Breast epithelium (tissue), 4 donors: ENCODE data around the gene GBP7. TPM values are rescaled to one million over a fixed set of nuclear protein-coding genes. Genes with fewer than 3 reads are reported as not detected.
A peak's percentile ranks its signal among the peaks of the same experiment; 100 is the strongest.

Experiments
- DNase-seq, 2 donors: peaks; one replicate each; pipeline ENCODE4 v3.0.0-alpha.2; 2019; ENCODE audit warnings: low spot score in 2 of 2
- H3K27ac ChIP-seq, 2 donors: fragments of 200-600 bp; sonication (generic) in 1 of 2; one replicate each; pipeline ENCODE4 v1.5.1; 2016 to 2019; ENCODE audit warnings: mild to moderate bottlenecking in 1 of 2
- H3K27me3 ChIP-seq, 2 donors: fragments of 200-600 bp; sonication (generic) in 1 of 2; one replicate each; pipeline versions ENCODE4 v1.5.1 to v1.6.0; 2017 to 2019; ENCODE audit warnings: control low read depth in 1 of 2, mild to moderate bottlenecking in 1 of 2
- H3K36me3 ChIP-seq: fragments of 200-600 bp; one replicate; pipeline ENCODE4 v1.5.1; 2019
- H3K4me1 ChIP-seq, 2 donors: fragments of 200-600 bp; sonication (generic); one replicate each; pipeline ENCODE4 v1.5.1; 2016 to 2019; ENCODE audit warnings: control low read depth in 1 of 2
- H3K4me3 ChIP-seq, 3 donors: fragments of 200-600 bp; sonication (generic); 1 replicate in 2 of 3; 2 replicates in 1 of 3; pipeline ENCODE4 v1.5.1; 2016 to 2019; ENCODE audit warnings: mild to moderate bottlenecking in 3 of 3, moderate library complexity in 2 of 3
- H3K9me3 ChIP-seq, 2 donors: fragments of 200-600 bp; sonication (generic) in 1 of 2; one replicate each; pipeline ENCODE4 v1.5.1; 2016 to 2019; ENCODE audit warnings: control low read depth in 1 of 2
- CTCF ChIP-seq, 3 donors: fragments of 450-650 bp; IDR thresholded peaks; one replicate each; pipeline ENCODE4 v1.5.1; 2016 to 2017; ENCODE audit warnings: antibody characterized with exemption in 3 of 3, mild to moderate bottlenecking in 3 of 3, moderate library complexity in 3 of 3
- POLR2A ChIP-seq: fragments of 450-650 bp; IDR thresholded peaks from one replicate; pipeline ENCODE4 v1.6.1; 2016; ENCODE audit warnings: antibody characterized with exemption, mild to moderate bottlenecking, moderate library complexity
- POLR2AphosphoS5 ChIP-seq, 3 donors: sonication (generic); formaldehyde crosslinking; IDR thresholded peaks; one replicate each; pipeline ENCODE4 v1.6.1; 2017; ENCODE audit warnings: antibody characterized with exemption in 3 of 3
- intact Hi-C: fragments of 100-400 bp; cut with DNase I; formaldehyde crosslinking; loops from one replicate; pipeline ENCODE4 v1.15.1; 2023; ENCODE audit warnings: low total_unique reads
- total RNA-seq, 3 donors: library from RNA; depleted of rRNA; stranded (reverse); fragments of >200 nt; gene quantifications; one replicate each; pipeline ENCODE4 v1.1.0, GENCODE V29; 2016

The GBP7 gene
- total RNA-seq, 3 donors from 2014 or later, result not detected

GRCh38 chr1:89206373-89206772 lies 30.6 kb upstream of the GBP7 start:
- TF ChIP-seq POLR2A (no peak), CTCF (IDR thresholded peaks at IDR 0.05) (no peak), POLR2AphosphoS5 (IDR thresholded peaks at IDR 0.05) (no peak)
- DNase-seq, result no peak
- Histone ChIP-seq H3K4me1 (no peaks in the 10 kb centered on the region), H3K4me3 (no peak overlapping the region), H3K36me3 (no peaks in the 10 kb centered on the region), H3K9me3 (peaks cover 10 to 13% of the 10 kb centered on the region in 2 donors), H3K27ac (no peak overlapping the region), H3K27me3 (no peaks in the 10 kb centered on the region)
- intact Hi-C loops, result no loop called here

- peaks cover 8 to 10% of the 10 kb centered on the region in 2 donors for H3K9me3 ChIP-seq
- DNase-seq, result no peak
- intact Hi-C loops, result no loop called here
- H3K27me3 ChIP-seq, result no peaks in the 10 kb centered on the region
- H3K4me1 ChIP-seq, result no peaks in the 10 kb centered on the region
- H3K36me3 ChIP-seq, result no peaks in the 10 kb centered on the region
- no peak overlapping the region for H3K4me3 ChIP-seq
- no peak overlapping the region for H3K27ac ChIP-seq
- TF ChIP-seq POLR2A, result no peak
These were observed 27.4 kb upstream of the GBP7 start for GRCh38 chr1:89203166-89203565.

- no peak for DNase-seq
- TF ChIP-seq POLR2AphosphoS5 (IDR thresholded peaks at IDR 0.05) (no peak), CTCF (IDR thresholded peaks at IDR 0.05) (no peak), POLR2A (no peak)
- Histone ChIP-seq H3K36me3 (no peaks in the 10 kb centered on the region), H3K9me3 (peaks cover 8 to 10% of the 10 kb centered on the region in 2 donors), H3K27me3 (no peaks in the 10 kb centered on the region), H3K27ac (no peak overlapping the region), H3K4me1 (no peaks in the 10 kb centered on the region), H3K4me3 (no peak overlapping the region)
- intact Hi-C loops, result no loop called here
These were observed 25.4 kb upstream of the GBP7 start for GRCh38 chr1:89201106-89201794.

- no peak overlapping the region for H3K27ac ChIP-seq
- H3K4me3 ChIP-seq, result no peak overlapping the region
- no peaks in the 10 kb centered on the region for H3K27me3 ChIP-seq
- no peak for TF ChIP-seq POLR2A
- TF ChIP-seq POLR2AphosphoS5 (IDR thresholded peaks at IDR 0.05), result no peak
- no peak for TF ChIP-seq CTCF (IDR thresholded peaks at IDR 0.05)
- intact Hi-C loops, result no loop called here
- no peaks in the 10 kb centered on the region for H3K36me3 ChIP-seq
- H3K4me1 ChIP-seq, result no peaks in the 10 kb centered on the region
- H3K9me3 ChIP-seq, result peaks cover 8 to 10% of the 10 kb centered on the region in 2 donors
- DNase-seq, result no peak
These were observed 24.9 kb upstream of the GBP7 start for GRCh38 chr1:89200663-89201062.

GRCh38 chr1:89199525-89200031 lies 23.8 kb upstream of the GBP7 start:
- no peaks in the 10 kb centered on the region for H3K9me3 ChIP-seq
- H3K27ac ChIP-seq, result peak overlapping the region; percentile 64 to 80
- intact Hi-C loops, result no loop called here
- H3K4me1 ChIP-seq, result no peaks in the 10 kb centered on the region
- H3K36me3 ChIP-seq, result no peaks in the 10 kb centered on the region
- no peaks in the 10 kb centered on the region for H3K27me3 ChIP-seq
- peak overlapping the region in 2 of 3 donors; percentile 53 to 65 for H3K4me3 ChIP-seq
- no peak for DNase-seq
- no peak for TF ChIP-seq POLR2AphosphoS5 (IDR thresholded peaks at IDR 0.05)
- TF ChIP-seq CTCF (IDR thresholded peaks at IDR 0.05), result no peak
- no peak for TF ChIP-seq POLR2A
